ENCODE data around the gene ACVR2A. TPM values are rescaled to one million over a fixed set of nuclear protein-coding genes. Genes with fewer than 3 reads are reported as not detected.

The ACVR2A gene
- total and polyA plus RNA-seq, 9 of the 15 experiments (the other 6 are each of a cell fraction or from before 2014, with no cell fraction given): 1.2 to 3.9 (median 2.4) TPM

DNA sequence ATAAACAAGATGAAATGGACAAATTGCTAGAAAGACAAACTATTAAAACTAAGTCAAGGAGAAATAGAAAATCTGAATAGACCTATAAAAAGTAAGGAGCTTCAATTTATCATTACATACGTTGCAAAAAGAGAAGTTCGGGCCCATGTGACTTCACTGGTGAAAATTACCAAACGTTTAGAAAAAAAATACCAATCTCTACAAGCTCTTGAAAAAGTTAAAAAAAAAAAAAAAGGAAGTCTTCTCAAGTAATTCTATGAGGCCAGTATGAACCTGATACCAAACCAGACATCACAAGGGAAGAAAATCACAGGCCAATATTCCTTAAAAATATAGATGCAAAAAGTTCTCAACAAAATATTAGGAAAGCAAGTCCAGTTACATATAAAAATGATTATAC, 20.2 kb upstream of the ACVR2A start:
- in situ Hi-C loops (cut with MboI): no loop called here

More for the DNA sequence above, 20.2 kb upstream of the ACVR2A start:
- WGBS (ENCODE audit: insufficient coverage, low coverage, missing lambda C conversion rate): 3% methylated on average over 3 of the region's 3 CpGs
- no peaks in the 10 kb centered on the region for H3K79me2 ChIP-seq (ENCODE audit: control insufficient read depth, insufficient read depth, low read length)
- FAIRE-seq (no peak), DNase-seq (ENCODE audit: extremely low read depth in 1 of 4, low spot score in 3 of 4) (no peak), ATAC-seq (no peak)
- no peak for TF ChIP-seq RFX1 (IDR thresholded peaks at IDR 0.05)
- TF ChIP-seq ZNF785 (CRISPR knock-in tag; IDR thresholded peaks at IDR 0.05): no peak
- no peak for TF ChIP-seq ZNF311 (CRISPR knock-in tag; IDR thresholded peaks at IDR 0.05)
- no peak for TF ChIP-seq ZNF316 (IDR thresholded peaks at IDR 0.05)
- TF ChIP-seq TCF7L2 (IDR thresholded peaks at IDR 0.05; ENCODE audit: low read depth, low read length): no peak
- no peak for TF ChIP-seq CHD4 (IDR thresholded peaks at IDR 0.05; ENCODE audit: insufficient read depth, insufficient replicate concordance, low read depth, low read length, poor library complexity, severe bottlenecking)
- no peak for TF ChIP-seq MYC (IDR thresholded peaks at IDR 0.05; ENCODE audit: low read depth, low read length)
- no peak for TF ChIP-seq MYC (CRISPR knock-in tag; IDR thresholded peaks at IDR 0.05; ENCODE audit: borderline replicate concordance, low read depth)
- TF ChIP-seq, protein P1, sequence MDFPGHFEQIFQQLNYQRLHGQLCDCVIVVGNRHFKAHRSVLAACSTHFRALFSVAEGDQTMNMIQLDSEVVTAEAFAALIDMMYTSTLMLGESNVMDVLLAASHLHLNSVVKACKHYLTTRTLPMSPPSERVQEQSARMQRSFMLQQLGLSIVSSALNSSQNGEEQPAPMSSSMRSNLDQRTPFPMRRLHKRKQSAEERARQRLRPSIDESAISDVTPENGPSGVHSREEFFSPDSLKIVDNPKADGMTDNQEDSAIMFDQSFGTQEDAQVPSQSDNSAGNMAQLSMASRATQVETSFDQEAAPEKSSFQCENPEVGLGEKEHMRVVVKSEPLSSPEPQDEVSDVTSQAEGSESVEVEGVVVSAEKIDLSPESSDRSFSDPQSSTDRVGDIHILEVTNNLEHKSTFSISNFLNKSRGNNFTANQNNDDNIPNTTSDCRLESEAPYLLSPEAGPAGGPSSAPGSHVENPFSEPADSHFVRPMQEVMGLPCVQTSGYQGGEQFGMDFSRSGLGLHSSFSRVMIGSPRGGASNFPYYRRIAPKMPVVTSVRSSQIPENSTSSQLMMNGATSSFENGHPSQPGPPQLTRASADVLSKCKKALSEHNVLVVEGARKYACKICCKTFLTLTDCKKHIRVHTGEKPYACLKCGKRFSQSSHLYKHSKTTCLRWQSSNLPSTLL (IDR thresholded peaks at IDR 0.05): no peak
- no peak for TF ChIP-seq SP2 (IDR thresholded peaks at IDR 0.05; ENCODE audit: extremely low read depth, low read depth, low read length, poor library complexity, severe bottlenecking)
- TF ChIP-seq SUPT5H (IDR thresholded peaks at IDR 0.05): no peak
- no peak for TF ChIP-seq BACH1 (tag; IDR thresholded peaks at IDR 0.05)
- no peak overlapping the region for H3K4me3 ChIP-seq
- H3K9me3 ChIP-seq (replicated peaks; ENCODE audit: control insufficient read depth, insufficient read depth, low read depth, low read length): no peaks in the 10 kb centered on the region
- H2AFZ ChIP-seq (ENCODE audit: low read depth, low read length): no peak overlapping the region
- no peaks in the 10 kb centered on the region for H3K27me3 ChIP-seq (ENCODE audit: control insufficient read depth in 2 of 2, insufficient read depth in 2 of 2, low read length in 2 of 2)
- ChIA-PET CTCF (ENCODE audit: low intra/inter-chr PET ratio) (no interaction called here), POLR2A (no interaction called here)
- H3K4me1 ChIP-seq (replicated peaks in 1 of 2; ENCODE audit: control insufficient read depth in 2 of 2, insufficient read depth in 2 of 2, low read length in 2 of 2): peaks cover 0 to 7% of the 10 kb centered on the region in 2 experiments; a peak in 2 of 5 replicates
- no peaks in the 10 kb centered on the region for H3K36me3 ChIP-seq (ENCODE audit: control insufficient read depth, insufficient read depth, low read length)
- H3K9me1 ChIP-seq (ENCODE audit: control insufficient read depth, insufficient read depth, low read length): no peaks in the 10 kb centered on the region
- no peak overlapping the region for H3K27ac ChIP-seq (ENCODE audit: extremely low read depth, low read depth, low read length)
- intact Hi-C loops (cut with micrococcal nuclease): no loop called here
- H4K20me1 ChIP-seq (replicated peaks; ENCODE audit: control insufficient read depth, insufficient read depth, low read length): no peaks in the 10 kb centered on the region
- BruUV-seq (replicated peaks): no TSS peak
- H3K4me2 ChIP-seq (ENCODE audit: insufficient read depth, low read length): no peak overlapping the region
- no peak overlapping the region for H3K9ac ChIP-seq (ENCODE audit: insufficient read depth in 1 of 2, low read depth in 2 of 2, low read length in 2 of 2)
